GM12874 (cell line): Measurements from ENCODE around the gene TBC1D19.

ENCODE experiments used
- TF ChIP-seq, protein P1 (sequence below): IDR thresholded peaks from 2 replicates; pipeline ENCODE4 v1.5.1; 2011; ENCODE audit warnings: low read depth, mild to moderate bottlenecking, control low read depth, low read length, moderate library complexity; ENCODE audit not compliant: insufficient read depth

The TBC1D19 gene

DNA sequence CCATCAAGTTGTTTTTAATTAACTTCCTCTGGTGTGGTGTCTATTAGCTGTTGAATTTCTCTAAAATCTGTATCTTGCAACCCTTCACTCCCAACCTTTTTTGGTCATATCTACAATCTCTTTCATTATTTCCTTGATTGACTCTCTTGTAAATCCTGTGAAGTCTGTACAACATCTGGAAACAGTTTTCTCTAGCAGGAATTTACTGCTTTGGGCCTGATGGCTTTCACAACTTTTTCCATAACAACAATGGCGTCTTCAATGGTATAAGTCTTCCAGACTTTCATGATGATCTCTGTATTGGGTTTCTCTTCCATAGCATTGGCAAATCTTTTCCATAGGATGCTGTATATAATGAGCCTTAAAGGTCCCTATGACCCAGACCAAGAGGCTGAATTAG is 49.0 kb downstream of the TBC1D19 start:
- TF ChIP-seq, protein P1, sequence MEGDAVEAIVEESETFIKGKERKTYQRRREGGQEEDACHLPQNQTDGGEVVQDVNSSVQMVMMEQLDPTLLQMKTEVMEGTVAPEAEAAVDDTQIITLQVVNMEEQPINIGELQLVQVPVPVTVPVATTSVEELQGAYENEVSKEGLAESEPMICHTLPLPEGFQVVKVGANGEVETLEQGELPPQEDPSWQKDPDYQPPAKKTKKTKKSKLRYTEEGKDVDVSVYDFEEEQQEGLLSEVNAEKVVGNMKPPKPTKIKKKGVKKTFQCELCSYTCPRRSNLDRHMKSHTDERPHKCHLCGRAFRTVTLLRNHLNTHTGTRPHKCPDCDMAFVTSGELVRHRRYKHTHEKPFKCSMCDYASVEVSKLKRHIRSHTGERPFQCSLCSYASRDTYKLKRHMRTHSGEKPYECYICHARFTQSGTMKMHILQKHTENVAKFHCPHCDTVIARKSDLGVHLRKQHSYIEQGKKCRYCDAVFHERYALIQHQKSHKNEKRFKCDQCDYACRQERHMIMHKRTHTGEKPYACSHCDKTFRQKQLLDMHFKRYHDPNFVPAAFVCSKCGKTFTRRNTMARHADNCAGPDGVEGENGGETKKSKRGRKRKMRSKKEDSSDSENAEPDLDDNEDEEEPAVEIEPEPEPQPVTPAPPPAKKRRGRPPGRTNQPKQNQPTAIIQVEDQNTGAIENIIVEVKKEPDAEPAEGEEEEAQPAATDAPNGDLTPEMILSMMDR = no peak

- TF ChIP-seq, protein P1 = no peak
Observed at GRCh38 chr4:26634237-26634636, 50.4 kb downstream of the TBC1D19 start.

- TF ChIP-seq, protein P1 = no peak
Observed at GRCh38 chr4:26636458-26636857, 52.6 kb downstream of the TBC1D19 start.

DNA sequence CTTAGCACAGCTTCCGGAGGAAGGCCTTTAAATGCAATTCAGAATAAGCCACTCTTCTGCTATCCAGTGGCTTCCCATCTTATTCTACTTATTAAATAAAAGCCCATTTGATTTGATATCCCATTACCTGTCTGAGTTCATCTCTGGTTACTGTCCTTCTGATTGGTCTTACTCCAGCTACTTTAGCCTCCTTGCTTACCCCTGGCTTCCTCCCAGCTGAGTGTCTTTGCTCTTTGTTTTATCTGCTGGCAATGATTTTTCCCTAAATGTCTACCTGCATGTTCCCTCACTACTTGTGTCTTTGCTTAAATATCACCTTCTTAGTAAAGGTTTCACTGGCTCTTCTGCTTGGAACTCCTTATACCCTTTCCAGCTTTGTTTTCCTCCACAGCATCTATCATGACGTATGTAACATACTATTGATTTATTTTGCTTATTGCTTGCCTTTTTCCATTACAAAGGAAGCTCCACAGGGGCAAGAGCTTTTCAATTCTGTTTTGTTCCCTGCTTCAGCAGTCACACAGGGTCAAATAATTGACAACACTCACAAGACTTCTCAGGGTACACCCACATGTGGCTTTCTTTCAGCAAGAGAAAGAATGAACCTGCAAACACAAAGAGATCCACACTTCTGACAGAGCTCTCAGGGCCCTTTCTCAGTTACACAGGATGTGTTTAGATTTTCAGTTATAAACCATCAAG is 63.8 kb downstream of the TBC1D19 start:
- TF ChIP-seq, protein P1 = no peak

GRCh38 chr4:26648260-26648659 is 64.4 kb downstream of the TBC1D19 start:
- TF ChIP-seq, protein P1 = no peak

GRCh38 chr4:26660261-26660660 is 76.4 kb downstream of the TBC1D19 start:
- TF ChIP-seq, protein P1 = no peak

- TF ChIP-seq, protein P1 = no peak
Observed at GRCh38 chr4:26663888-26664287, 80.0 kb downstream of the TBC1D19 start.
